SK-N-SH (cell line): ENCODE results near the gene TPP2. TPM values are rescaled to one million over a fixed set of nuclear protein-coding genes. Genes with fewer than 3 reads are reported as not detected.

Experiments
- CTCF ChIA-PET: fragments of 300-600, 350-600 bp; formaldehyde crosslinking; extraction: SDS; loops from one replicate; lab custom pipeline; 2021; lab: Yijun Ruan, JAX
- POLR2A ChIA-PET: fragments of 350-600 bp; sonication (Branson Sonifier 250); formaldehyde crosslinking; extraction: SDS; loops from one replicate; lab custom pipeline; 2020; ENCODE audit warnings: antibody characterized with exemption, inconsistent platforms; lab: Yijun Ruan, JAX
- DNase-seq: peaks from one replicate; pipeline ENCODE4 v3.0.0; 2012
- H2AFZ ChIP-seq: fragments of 200-600 bp; sonication (generic); 2 replicates; pipeline ENCODE4 v1.8.1; 2016; ENCODE audit warnings: antibody characterized with exemption, mild to moderate bottlenecking, low read depth
- H3F3A ChIP-seq: fragments of 200-600 bp; sonication (generic); replicated peaks from 2 replicates; pipeline ENCODE3; 2016; ENCODE audit warnings: antibody characterized with exemption, mild to moderate bottlenecking; ENCODE audit not compliant: insufficient read depth
- H3K27ac ChIP-seq, 2 experiments: fragments of 200-500 bp in 1 of 2; fragments of 200-600 bp in 1 of 2; sonication (Bioruptor generic) in 1 of 2; sonication (generic), shearing (Covaris generic) in 1 of 2; 2 replicates each; pipeline versions ENCODE4 v1.5.1 to v1.6.1; 2014 to 2016; ENCODE audit warnings: low read depth in 2 of 2, inconsistent platforms in 1 of 2, low read length in 1 of 2, mild to moderate bottlenecking in 1 of 2, mixed read lengths in 1 of 2
- H3K27me3 ChIP-seq: fragments of 200-600 bp; sonication (generic), shearing (Covaris generic); 2 replicates; pipeline ENCODE4 v1.6.1; 2016; ENCODE audit warnings: mixed run types; ENCODE audit not compliant: insufficient read depth
- H3K36me3 ChIP-seq, 2 experiments: fragments of 200-500 bp in 1 of 2; fragments of 200-600 bp in 1 of 2; sonication (Bioruptor generic) in 1 of 2; sonication (generic) in 1 of 2; replicated peaks in 1 of 2; 2 replicates each; pipeline versions ENCODE3 to v1.5.1; 2014 to 2016; ENCODE audit warnings: low read length in 1 of 2, mild to moderate bottlenecking in 1 of 2; ENCODE audit not compliant: insufficient read depth in 2 of 2, control insufficient read depth in 1 of 2
- H3K4me1 ChIP-seq, 2 experiments: fragments of 200-500 bp in 1 of 2; fragments of 200-600 bp in 1 of 2; sonication (Bioruptor generic) in 1 of 2; sonication (generic), shearing (Covaris generic) in 1 of 2; 2 replicates each; pipeline versions ENCODE4 v1.5.1 to v1.6.1; 2014 to 2016; ENCODE audit warnings: low read depth in 1 of 2, low read length in 1 of 2, mixed run types in 1 of 2; ENCODE audit not compliant: insufficient read depth in 2 of 2, control insufficient read depth in 1 of 2
- H3K4me2 ChIP-seq: fragments of 200-600 bp; sonication (generic), shearing (Covaris generic); 2 replicates; pipeline ENCODE4 v1.6.1; 2017; ENCODE audit warnings: mixed run types
- H3K4me3 ChIP-seq, 2 experiments: fragments of 200-500 bp in 1 of 2; fragments of 200-600 bp in 1 of 2; sonication (Bioruptor generic) in 1 of 2; sonication (generic), shearing (Covaris generic) in 1 of 2; 2 replicates each; pipeline versions ENCODE4 v1.5.1 to v1.8.1; 2014 to 2016; ENCODE audit warnings: low read depth in 2 of 2, inconsistent platforms in 1 of 2, low read length in 1 of 2, mild to moderate bottlenecking in 1 of 2, mixed read lengths in 1 of 2, moderate library complexity in 1 of 2
- H3K79me2 ChIP-seq: fragments of 200-600 bp; sonication (generic); 2 replicates; pipeline ENCODE4 v1.8.1; 2017; ENCODE audit warnings: mild to moderate bottlenecking; ENCODE audit not compliant: insufficient read depth
- H3K9ac ChIP-seq: fragments of 200-600 bp; sonication (generic); 2 replicates; pipeline ENCODE4 v1.6.1; 2017; ENCODE audit warnings: mixed run types
- H3K9me2 ChIP-seq: fragments of 200-600 bp; sonication (generic); 2 replicates; pipeline ENCODE4 v1.6.1; 2017; ENCODE audit warnings: mixed run types
- H3K9me3 ChIP-seq: fragments of 200-600 bp; sonication (generic); 2 replicates; pipeline ENCODE4 v1.6.1; 2017; ENCODE audit warnings: mixed run types, mild to moderate bottlenecking, moderate library complexity
- H4K20me1 ChIP-seq: fragments of 200-600 bp; sonication (generic); 2 replicates; pipeline ENCODE4 v1.6.1; 2017; ENCODE audit warnings: mild to moderate bottlenecking, mixed run types; ENCODE audit not compliant: insufficient read depth
- CHD2 ChIP-seq: fragments of 150-350 bp; IDR thresholded peaks from 2 replicates; pipeline ENCODE4 v1.6.1; 2018; ENCODE audit warnings: low read length; ENCODE audit not compliant: partially characterized antibody
- EP300 ChIP-seq, 2 experiments: IDR thresholded peaks; 2 replicates each; pipeline versions ENCODE4 v1.4.0 to v1.6.1; 2012; ENCODE audit warnings: borderline replicate concordance in 1 of 2, low read depth in 1 of 2, low read length in 1 of 2
- FOSL2 ChIP-seq: IDR thresholded peaks from 2 replicates; pipeline ENCODE4 v1.4.0; 2012; ENCODE audit warnings: low read depth, mild to moderate bottlenecking, moderate library complexity, borderline replicate concordance
- FOXJ3 ChIP-seq: sonication (generic); formaldehyde crosslinking; IDR thresholded peaks from 2 replicates; pipeline ENCODE4 v1.5.1; 2020; ENCODE audit warnings: mild to moderate bottlenecking, missing genetic modification reagents
- FOXM1 ChIP-seq: IDR thresholded peaks from 2 replicates; pipeline ENCODE4 v1.4.0; 2012; ENCODE audit warnings: low read depth, mild to moderate bottlenecking
- JUND ChIP-seq: IDR thresholded peaks from 2 replicates; pipeline ENCODE4 v1.4.0; 2012
- MAX ChIP-seq: IDR thresholded peaks from 2 replicates; pipeline ENCODE4 v1.4.0; 2012; ENCODE audit warnings: low read depth
- MXI1 ChIP-seq: IDR thresholded peaks from 2 replicates; pipeline ENCODE4 v1.6.1; 2012; ENCODE audit warnings: mild to moderate bottlenecking, low read depth, low read length, improper control_type of control experiment
- POLR2AphosphoS5 ChIP-seq: IDR thresholded peaks from 2 replicates; pipeline ENCODE4 v1.6.1; 2012; ENCODE audit warnings: low read depth, low read length
- RAD21 ChIP-seq: IDR thresholded peaks from 2 replicates; pipeline ENCODE4 v1.6.1; 2012; ENCODE audit warnings: mild to moderate bottlenecking, low read length
- REST ChIP-seq: IDR thresholded peaks from 2 replicates; pipeline ENCODE4 v1.6.1; 2012; ENCODE audit warnings: mild to moderate bottlenecking, low read depth, low read length, moderate library complexity
- RXRA ChIP-seq: IDR thresholded peaks from 2 replicates; pipeline ENCODE4 v1.4.0; 2012; ENCODE audit warnings: low read depth, mild to moderate bottlenecking, borderline replicate concordance
- SIN3A ChIP-seq: IDR thresholded peaks from 2 replicates; pipeline ENCODE4 v1.6.1; 2012; ENCODE audit warnings: low read depth, mild to moderate bottlenecking, low read length, moderate library complexity, borderline replicate concordance
- TAF1 ChIP-seq: IDR thresholded peaks from 2 replicates; pipeline ENCODE4 v1.6.1; 2012; ENCODE audit warnings: low read depth, mild to moderate bottlenecking, low read length, moderate library complexity, borderline replicate concordance
- TCF12 ChIP-seq: IDR thresholded peaks from 2 replicates; pipeline ENCODE4 v1.4.0; 2012
- USF2 ChIP-seq: fragments of 150-350 bp; IDR thresholded peaks from 2 replicates; pipeline ENCODE4 v1.6.1; 2017; ENCODE audit warnings: antibody characterized with exemption, low read length, low read depth, borderline replicate concordance
- WGBS: methylation state at CpG from one replicate; pipeline ENCODE4 v1.1.6; 2017; ENCODE audit warnings: low lambda C conversion rate; 5-methylcytosine and 5-hydroxymethylcytosine counted together
- polyA plus RNA-seq, 3 experiments: library from polyadenylated mRNA; depleted of rRNA; stranded (reverse); fragments of >200 nt; gene quantifications; 2 replicates each; pipeline ENCODE4 v1.2.3, GENCODE V29; 2012
- TF ChIP-seq, protein P1 (sequence below): fragments of 200-600 bp; sonication (generic); IDR thresholded peaks from 2 replicates; pipeline ENCODE4 v1.6.1; 2017; ENCODE audit warnings: antibody characterized with exemption, mild to moderate bottlenecking, moderate library complexity
- TF ChIP-seq, protein P2 (sequence below): IDR thresholded peaks from 2 replicates; pipeline ENCODE4 v1.4.0; 2012; ENCODE audit warnings: low read depth, borderline replicate concordance
- TF ChIP-seq, protein P3 (sequence below): IDR thresholded peaks from 2 replicates; pipeline ENCODE4 v1.4.0; 2012; ENCODE audit warnings: low read depth, borderline replicate concordance

The TPP2 gene
- polyA plus RNA-seq, 1 of the 3 experiments (the other 2 are of a cell fraction) = 8.3 TPM

DNA sequence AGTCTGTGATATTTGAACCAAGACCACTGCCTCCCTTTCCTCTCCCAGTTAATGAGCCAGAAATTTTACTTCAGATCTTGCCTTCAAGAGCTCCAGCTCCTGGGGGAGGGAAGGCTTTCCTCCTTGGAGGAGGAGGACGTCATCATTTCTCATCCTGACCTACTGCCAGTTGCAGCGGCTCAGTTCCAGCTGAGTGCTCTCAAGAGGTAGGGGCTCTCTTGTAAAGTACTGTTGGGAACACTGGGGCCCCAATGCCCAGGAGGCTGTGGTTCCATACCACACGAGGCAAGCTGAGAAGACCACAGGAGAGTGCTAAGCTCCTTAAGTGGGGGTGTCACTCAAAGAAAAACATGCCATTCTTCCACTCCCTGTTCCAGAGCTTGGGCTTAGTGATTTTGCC lies 61.9 kb downstream of the TPP2 start:
- ChIA-PET CTCF (interaction anchor here (1.2 kb wide), 1 partner anchor 10 kb away, joined by 5 read pairs; no protein-coding TSS in a partner anchor), POLR2A (no interaction called here)
- WGBS = 100% methylated on average over 3 of the region's 3 CpGs

More for the DNA sequence above, 61.9 kb downstream of the TPP2 start:
- no peak overlapping the region for H3K4me2 ChIP-seq
- no peak overlapping the region for H2AFZ ChIP-seq
- no peaks in the 10 kb centered on the region for H3K9me3 ChIP-seq
- no peaks in the 10 kb centered on the region; a peak in 1 of 4 replicates for H3K4me1 ChIP-seq
- TF ChIP-seq, protein P1, sequence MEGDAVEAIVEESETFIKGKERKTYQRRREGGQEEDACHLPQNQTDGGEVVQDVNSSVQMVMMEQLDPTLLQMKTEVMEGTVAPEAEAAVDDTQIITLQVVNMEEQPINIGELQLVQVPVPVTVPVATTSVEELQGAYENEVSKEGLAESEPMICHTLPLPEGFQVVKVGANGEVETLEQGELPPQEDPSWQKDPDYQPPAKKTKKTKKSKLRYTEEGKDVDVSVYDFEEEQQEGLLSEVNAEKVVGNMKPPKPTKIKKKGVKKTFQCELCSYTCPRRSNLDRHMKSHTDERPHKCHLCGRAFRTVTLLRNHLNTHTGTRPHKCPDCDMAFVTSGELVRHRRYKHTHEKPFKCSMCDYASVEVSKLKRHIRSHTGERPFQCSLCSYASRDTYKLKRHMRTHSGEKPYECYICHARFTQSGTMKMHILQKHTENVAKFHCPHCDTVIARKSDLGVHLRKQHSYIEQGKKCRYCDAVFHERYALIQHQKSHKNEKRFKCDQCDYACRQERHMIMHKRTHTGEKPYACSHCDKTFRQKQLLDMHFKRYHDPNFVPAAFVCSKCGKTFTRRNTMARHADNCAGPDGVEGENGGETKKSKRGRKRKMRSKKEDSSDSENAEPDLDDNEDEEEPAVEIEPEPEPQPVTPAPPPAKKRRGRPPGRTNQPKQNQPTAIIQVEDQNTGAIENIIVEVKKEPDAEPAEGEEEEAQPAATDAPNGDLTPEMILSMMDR = no peak
- TF ChIP-seq FOSL2 (no peak), CHD2 (no peak), TAF1 (no peak), SIN3A (no peak), JUND (no peak), POLR2AphosphoS5 (no peak), REST (no peak), RAD21 (no peak), MAX (no peak), EP300 (IDR thresholded peaks at IDR 0.05; ENCODE audit: borderline replicate concordance in 1 of 2, low read depth in 1 of 2, low read length in 1 of 2) (no peak), MXI1 (no peak), RXRA (no peak), USF2 (no peak), TCF12 (no peak), FOXJ3 (no peak), FOXM1 (no peak)
- TF ChIP-seq, protein P2, sequence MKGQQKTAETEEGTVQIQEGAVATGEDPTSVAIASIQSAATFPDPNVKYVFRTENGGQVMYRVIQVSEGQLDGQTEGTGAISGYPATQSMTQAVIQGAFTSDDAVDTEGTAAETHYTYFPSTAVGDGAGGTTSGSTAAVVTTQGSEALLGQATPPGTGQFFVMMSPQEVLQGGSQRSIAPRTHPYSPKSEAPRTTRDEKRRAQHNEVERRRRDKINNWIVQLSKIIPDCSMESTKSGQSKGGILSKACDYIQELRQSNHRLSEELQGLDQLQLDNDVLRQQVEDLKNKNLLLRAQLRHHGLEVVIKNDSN = no peak
- TF ChIP-seq, protein P3, sequence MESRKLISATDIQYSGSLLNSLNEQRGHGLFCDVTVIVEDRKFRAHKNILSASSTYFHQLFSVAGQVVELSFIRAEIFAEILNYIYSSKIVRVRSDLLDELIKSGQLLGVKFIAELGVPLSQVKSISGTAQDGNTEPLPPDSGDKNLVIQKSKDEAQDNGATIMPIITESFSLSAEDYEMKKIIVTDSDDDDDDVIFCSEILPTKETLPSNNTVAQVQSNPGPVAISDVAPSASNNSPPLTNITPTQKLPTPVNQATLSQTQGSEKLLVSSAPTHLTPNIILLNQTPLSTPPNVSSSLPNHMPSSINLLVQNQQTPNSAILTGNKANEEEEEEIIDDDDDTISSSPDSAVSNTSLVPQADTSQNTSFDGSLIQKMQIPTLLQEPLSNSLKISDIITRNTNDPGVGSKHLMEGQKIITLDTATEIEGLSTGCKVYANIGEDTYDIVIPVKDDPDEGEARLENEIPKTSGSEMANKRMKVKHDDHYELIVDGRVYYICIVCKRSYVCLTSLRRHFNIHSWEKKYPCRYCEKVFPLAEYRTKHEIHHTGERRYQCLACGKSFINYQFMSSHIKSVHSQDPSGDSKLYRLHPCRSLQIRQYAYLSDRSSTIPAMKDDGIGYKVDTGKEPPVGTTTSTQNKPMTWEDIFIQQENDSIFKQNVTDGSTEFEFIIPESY = no peak
- H3K27me3 ChIP-seq = no peaks in the 10 kb centered on the region
- no peaks in the 10 kb centered on the region for H4K20me1 ChIP-seq
- no peak for DNase-seq
- no peaks in the 10 kb centered on the region for H3K9me2 ChIP-seq
- no peaks in the 10 kb centered on the region for H3F3A ChIP-seq
- H3K79me2 ChIP-seq = no peaks in the 10 kb centered on the region
- H3K36me3 ChIP-seq = peaks cover 66 to 74% of the 10 kb centered on the region in 2 experiments
- no peak overlapping the region for H3K9ac ChIP-seq
- no peak overlapping the region for H3K27ac ChIP-seq
- peak overlapping the region in 1 of 2 experiments; percentile 6; a peak in 1 of 4 replicates for H3K4me3 ChIP-seq
